Measurements from ENCODE around the gene PDHX.

PDHX gene

DNA sequence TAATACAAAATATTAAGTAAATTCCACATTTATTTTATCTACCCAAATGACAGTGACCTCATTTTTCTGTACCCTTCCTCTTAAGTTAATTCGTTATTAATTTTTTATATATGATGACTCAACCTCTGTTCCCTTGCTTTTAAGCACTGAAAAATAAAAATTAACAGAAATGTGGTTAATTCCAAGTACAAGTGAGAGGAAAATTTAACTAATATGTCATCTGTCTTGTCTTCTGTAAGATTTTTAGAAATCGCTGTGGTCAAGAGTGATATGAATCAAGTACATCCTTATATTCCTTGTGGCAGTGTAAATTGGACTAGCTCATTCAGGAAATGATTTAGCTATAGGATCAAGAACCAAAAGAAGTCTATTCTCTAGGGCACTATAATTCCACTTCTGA lies 74.5 kb downstream of the PDHX start:
- DNase-seq (ENCODE audit: low read depth) = no peak

DNA sequence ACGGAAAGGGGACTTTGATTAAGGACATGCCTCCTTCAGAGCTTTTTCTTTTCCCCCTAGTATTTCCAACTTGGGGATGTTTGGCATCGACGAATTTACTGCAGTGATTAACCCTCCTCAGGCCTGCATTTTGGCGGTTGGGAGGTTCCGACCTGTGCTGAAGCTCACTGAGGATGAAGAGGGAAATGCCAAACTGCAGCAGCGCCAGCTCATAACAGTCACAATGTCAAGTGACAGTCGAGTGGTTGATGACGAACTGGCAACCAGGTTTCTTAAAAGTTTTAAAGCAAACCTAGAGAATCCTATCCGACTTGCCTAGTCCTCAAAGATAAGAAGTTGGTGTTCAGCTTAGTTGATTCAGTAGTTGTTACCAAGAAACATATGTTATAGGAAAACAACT lies 78.4 kb downstream of the PDHX start:
- no peak for DNase-seq (ENCODE audit: low read depth)

DNA sequence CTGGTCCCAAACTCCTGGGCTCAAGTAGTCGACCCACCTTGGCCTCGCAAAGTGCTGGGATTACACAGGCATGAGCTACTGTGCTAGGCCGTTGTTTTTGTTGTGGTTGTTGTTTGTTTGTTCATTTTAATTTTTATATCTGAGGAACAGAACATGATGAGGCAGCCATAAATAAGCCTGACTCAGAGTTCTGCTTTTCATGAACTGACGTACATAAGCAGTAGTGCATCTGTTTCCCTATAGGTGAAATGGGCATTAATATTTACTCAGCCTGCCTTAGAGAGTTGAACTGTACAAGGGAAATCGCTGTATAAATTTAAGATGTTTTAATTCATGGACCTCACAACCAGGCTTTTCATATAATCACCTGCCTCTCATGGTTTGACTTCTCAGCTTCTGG lies 80.5 kb downstream of the PDHX start:
- no peak for DNase-seq (ENCODE audit: low read depth)

DNA sequence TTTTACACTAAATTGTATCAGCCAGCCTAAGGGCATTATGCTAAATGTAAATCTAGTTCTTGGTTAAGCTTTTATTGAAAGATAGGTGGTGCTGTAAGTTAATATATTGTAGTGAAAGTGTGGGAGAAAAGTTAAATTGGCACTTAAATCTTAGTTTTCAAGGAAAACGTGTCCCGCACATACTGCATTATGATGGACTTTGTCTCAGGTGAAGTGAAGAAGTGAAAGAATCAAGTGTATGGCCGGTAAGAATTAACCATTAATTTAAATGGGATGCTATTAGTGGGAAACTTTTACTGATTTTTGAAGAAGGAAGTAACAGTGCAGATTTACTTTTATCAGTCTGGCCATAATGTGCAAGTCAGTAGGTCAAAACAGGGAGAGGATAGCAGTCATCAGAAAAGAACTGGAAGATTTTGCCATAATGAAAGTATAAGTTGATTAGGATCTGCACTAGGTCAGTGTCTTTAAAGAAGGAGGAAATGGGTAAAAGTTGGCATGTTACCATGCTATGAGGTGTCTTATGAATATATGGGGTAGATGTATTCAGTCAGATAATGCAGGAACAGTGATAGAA lies 81.6 kb downstream of the PDHX start:
- no peak for DNase-seq (ENCODE audit: low read depth)

DNA sequence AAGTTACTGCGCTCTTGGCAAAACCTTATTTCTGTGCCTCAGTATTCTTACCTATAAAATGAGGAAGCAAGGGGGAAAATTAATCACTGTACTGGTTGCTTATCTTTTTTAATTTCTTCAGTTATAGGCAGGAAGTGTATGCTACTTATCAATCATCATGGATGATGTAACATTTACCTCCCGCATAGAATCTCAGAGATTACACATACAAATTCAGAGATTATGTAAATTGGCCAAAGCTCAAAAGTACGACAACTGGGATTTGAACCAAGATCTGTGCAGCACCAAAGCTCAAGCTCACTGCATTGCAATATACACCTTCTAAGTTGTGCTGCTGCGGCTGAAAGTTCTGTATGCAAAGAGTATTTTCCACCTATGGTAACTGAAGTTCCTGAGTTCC lies 83.0 kb downstream of the PDHX start:
- no peak for DNase-seq (ENCODE audit: low read depth)

DNA sequence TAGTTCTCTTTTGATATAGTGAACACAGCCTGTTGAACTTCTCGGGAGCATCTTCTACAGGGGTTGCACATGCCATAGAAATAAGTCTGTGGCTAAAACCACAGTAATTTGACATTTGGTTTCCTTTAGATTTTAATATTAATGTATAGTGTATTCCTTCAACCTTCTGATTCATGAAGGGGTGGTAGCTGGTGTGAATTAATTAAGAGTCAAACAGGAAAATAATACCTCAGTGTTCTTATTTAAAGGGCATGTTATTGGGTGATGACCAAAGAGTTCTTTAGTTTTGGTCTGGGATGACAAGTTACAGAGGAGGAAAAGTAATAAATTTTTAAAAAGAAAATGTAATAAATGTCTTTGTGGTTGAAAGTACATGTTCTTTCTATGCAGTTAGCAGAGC lies 86.8 kb downstream of the PDHX start:
- no peak for DNase-seq (ENCODE audit: low read depth)

DNA sequence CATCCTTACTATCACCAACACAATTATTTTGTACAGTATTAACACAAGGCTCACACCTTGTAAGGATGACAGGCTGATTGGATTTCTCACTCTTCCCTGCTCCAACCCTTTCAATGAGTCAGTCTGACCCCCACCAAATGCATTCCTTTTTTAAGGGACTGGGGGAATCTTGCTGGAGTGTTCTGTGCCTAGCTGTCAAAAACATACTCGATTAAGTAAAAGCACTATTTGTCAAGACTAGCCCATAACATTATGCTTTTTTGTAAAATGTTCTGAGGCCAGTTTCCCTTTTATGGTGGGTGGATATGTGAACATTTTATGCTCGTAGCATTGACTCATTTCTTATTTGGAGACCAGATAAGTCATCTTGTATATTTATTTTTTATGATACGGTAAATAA lies 87.2 kb downstream of the PDHX start:
- no peak for DNase-seq (ENCODE audit: low read depth)

DNA sequence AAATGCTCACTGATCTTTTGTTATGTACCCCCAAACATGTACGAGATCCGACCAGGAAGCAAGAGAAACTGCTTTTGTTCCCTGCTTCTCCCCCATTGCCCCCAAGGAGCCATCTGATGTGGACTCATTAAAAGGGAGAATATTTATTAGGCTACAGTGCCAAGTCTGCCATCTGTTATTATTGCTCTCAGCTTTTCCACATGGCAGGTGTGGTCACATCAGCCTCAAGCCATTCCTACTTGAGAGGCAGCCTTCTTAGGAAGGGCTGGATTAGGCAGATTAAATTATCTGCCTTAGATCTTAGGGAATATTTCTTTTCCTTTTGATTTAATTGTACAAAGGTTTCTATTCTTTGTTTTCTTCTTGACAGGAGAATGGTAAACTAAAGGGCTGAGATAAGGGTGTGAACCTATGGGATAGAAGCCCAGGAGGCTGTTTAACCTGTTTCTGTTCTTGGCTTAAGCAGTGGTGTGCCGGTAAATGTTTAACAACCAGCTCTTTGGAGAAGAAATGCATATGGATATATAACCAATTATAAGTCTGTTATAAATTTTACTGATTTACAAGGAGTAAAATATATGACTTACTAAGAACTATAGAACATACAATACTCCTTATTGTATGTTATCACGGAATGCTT lies 88.8 kb downstream of the PDHX start:
- DNase-seq (ENCODE audit: low read depth) = no peak

DNA sequence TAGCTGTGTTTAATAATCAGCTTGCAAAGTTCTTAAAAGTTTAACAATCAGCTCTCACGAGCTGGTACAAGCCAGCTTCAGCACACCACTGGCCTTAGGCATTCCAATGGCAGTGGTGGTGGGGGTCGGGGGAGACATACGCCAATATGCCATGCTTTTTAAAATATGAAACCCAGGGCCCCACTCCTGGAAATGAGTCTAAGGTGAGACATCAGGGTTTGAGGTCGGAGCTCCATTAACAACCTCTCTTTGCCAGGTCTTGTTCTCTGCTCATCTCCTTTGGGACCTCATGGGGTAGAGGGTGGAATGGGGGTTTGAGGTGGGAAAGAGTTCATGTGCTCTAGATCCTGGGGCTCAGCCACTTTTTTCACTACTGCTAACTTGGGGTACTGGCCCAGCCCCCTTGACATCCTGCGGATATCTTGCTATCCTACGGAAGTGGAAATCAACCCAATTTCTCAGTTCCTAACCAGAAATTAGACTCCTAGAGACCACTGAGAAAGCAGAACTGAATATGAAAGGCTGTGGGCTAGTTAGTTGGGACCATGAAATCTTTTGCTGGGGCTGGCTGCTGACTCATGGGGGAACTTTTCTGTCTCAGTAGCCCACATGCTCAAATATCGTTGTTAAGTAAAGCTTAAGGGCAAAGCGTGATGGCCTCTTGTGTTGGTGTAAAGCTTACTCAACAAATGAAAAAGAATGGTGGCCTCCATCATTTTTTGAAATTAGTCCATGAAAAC lies 90.1 kb downstream of the PDHX start:
- no peak for DNase-seq (ENCODE audit: low read depth)

DNA sequence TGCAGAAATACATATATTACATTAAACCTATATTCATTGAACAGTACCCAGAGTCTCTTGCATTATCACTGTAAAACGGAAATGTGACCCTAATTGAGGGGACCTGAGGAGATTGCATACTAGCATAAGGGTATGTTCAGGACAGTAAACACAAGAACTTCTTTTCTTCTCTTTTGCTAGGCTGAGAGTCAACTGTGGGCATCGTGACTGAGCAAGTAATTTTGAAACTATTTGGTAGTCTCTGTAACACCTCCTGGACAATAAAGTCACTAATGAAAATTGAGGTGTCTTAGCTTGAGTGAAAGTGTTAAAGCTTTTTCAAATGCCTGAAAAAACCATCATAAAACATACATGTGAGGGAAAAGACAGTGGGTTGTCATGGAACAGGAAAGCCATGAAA lies 90.9 kb downstream of the PDHX start:
- no peak for DNase-seq (ENCODE audit: low read depth)

DNA sequence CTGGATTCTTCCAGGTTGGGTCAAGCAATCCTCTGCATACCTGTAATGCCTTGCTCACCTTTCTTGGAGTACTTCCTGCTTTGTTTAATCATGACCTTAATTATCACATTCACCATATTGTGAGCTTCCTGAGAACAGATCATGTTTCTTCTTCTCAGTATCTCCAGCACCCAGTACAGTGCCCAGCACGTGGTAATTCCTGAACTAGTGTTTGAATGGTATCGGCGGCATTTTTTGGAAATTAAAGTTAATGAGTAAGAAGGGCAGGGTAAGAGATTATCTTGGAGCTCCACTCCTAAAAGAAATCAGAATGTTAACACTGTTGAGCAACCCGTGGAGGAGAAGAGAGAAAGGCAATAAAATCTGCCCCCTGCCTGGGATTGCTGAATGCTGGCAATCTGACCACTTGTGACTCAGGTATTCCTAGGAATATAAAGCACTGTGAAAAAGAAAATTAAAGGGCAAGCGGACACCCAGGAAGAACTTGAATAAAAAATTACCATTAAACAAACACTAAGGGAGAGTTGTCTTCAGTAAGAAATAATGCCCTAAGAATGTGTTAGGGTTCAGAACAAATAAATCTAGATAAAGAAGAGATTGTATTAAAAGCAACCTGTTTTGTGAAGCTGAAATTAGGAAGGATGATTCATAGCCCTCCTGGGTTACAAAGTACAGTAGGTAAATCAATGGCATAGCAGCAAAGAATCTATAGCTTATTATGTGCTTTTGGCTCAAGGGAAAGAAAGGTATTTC lies 92.9 kb downstream of the PDHX start:
- no peak for DNase-seq (ENCODE audit: low read depth)

DNA sequence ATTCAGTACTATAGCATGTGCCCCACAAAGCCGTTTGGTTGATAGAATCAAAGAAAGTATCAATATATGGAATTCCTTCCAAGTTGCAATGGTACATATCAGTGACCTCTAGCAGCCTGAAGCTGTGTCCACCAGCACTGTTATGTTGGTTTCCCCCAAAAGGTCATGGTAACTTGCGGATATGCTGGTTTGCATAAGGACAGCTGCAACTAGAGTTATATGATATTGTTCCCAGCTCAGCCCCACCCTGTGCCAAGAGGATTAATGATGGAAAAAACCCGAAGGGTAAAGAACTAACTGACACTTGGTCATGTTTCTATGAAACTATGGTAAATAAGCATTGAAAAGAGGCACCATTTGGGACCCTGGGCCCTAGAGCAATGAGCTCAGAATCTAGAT lies 93.5 kb downstream of the PDHX start:
- no peak for DNase-seq (ENCODE audit: low read depth)

DNA sequence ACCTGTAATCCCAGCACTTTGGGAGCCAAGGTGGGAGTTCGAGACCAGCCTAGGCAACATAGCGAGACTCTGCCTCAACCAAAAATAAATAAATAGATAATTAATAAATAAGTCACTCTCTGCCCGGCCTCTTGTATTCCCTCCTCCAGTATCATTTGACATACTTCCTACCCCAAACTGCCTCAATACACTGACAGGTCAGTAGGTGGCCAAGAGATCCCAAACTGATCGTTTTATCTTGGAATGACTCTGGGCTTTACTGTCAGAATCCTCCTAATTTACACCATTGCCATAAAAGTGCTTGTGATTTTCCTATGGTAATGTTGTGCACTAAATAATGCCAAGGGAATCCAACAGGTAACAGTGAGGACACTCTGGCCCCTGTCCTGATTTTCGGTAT lies 94.2 kb downstream of the PDHX start:
- DNase-seq (ENCODE audit: low read depth) = no peak

DNA sequence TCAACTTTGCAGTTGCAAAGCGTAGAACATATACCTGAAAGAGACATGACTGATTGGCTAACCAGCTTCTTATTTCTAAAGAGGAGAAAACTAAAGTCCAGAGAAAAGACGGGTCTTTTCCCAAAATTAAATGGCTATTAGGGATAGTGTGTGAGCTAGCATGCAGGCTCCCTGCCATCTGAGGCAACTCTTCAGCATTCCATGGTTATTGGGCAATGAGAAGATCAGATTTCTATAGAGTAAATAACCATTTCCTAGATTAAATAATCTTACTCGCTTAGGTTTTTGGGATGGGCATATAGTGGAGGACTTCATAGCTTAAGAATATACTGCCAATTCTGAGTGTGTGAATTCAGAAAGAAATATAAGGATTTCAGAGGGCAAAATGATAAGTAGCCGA lies 95.0 kb downstream of the PDHX start:
- DNase-seq (ENCODE audit: low read depth) = no peak

DNA sequence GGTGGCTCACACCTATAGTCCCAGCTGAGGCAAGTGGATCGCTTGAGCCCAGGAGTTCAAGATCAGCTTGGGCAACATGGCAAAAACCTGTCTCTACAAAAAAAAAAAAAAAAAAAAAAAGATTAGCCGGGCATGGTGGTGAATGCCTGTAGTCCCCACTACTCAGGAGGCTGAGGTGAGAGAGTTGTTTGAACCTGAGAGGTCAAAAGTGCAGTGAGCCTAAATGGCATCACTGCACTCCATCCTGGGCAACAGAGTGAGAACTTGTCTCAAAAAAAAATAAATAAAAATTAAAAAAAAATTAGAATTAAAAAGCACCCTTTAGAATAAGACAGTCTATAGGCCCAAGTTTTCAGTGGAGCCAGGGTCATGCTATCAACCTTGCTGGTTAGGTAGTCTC lies 95.5 kb downstream of the PDHX start:
- no peak for DNase-seq (ENCODE audit: low read depth)

DNA sequence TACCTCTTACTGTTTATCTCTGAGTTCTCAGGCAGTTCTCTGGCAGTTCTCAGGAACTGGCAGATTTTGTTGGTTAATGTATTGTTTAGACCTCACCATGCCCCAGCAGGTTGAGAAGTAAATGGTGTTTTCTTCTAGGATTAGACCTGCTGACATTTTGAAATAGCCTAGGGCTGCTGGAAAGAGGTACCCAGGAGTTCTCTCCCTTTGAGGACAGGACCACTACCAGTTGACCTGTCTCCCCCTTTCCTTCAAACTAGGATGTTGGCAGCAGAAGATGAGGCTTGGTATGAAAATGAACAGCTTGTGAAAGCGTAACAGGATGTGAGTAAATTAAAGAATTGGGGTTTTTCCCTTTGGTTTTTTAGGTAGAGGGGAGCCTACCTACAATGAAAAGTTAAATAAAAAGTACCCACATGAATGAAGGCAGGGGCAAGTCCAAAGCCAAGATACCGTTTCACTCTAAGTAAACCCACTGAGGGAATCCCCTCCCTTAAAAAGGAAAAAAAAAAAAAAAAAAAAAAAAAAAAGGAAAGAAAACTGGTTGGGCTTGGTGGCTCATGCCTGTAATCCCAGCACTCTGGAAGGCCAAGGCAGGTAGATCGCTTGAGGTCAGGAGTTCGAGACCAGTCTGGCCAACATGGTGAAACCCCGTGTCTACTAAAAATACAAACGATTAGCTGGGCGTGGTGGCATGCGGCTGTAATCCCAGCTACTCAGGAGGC lies 96.2 kb downstream of the PDHX start:
- no peak for DNase-seq (ENCODE audit: low read depth)

DNA sequence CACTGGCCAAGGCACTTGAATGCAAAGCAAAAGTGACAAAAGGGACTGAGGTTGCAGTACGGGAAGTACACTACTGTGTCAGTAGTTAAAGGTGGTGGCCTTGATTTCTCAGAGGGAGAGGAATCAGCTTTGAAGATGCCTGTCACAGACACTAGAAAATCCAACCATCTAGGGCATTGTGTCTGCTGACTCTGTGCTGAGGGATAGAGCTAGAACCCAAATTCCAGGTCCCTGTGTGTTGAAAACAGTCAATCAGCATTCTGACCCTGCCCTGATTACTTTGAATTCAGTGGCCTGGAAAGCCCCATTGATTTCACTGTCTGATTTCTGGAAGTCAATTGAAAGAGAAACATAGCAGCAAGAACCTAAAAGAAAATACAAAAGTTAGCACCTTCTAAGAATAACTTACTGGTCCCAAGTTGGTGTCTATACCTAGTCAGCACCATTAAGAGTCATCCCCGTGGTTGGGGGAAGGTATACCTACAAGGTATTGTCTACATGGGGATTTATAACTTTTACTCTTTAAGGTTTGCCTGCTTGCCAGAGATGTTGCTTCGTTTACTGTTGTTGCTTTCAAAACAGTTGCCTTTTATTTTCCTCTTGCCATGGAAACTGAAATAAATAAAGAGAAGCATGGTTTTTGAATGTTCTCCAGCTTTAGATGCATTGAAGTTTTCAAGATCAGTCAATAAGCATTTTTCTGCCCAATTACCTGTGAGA lies 97.3 kb downstream of the PDHX start:
- DNase-seq (ENCODE audit: low read depth) = no peak

DNA sequence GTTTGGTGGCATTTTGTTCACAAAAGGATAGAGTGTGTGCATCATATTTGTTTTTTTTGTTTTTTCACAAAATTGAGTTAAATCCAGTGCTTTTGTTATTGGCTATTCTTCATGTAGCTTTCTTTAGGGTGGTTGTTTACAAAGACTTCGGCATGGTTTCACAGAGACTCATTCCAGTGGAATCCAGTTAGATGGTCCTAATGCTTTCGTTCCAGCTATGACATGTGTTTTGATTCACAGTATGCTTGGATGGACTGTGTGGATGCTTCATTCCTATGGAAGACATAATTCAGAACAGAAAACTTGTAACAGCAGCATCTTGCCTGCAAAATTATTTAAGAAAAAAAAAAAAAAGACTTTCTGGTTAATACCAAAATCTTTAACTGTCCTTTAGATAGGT lies 97.9 kb downstream of the PDHX start:
- DNase-seq (ENCODE audit: low read depth) = no peak

DNA sequence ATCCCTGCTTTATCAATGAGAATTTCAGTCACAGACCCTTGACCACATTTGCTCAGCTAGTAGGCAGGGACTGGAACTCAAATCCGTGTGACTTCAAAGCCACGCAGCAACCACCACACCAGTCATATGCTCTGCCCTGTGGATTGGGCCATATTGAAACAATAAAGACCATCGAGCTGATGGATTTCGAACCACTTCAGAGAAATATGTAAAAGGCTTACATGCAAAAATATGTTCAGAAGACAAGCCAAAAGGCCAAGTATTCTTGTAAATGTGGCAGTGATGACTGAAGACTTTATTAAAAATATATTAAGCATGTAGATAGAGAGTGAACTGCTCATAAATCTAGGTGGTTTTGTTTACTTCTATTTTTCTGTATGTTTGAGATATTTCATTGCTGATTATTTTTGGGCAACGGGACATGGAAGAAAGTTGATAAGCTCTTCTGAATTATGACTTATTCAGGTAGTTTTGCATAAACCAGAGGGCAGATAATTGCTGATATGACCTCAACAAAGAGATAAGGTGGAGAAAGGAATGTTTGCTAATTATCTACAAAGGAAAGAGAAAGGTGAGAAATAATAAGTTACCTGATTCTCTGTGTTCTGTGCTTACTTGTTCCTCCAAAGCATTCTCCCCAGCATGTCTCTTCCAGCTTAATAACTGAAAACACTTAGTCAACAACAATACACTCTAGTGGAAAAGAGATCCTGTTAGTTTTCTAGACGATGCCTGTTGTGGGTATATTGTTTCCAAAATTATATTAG lies 99.4 kb downstream of the PDHX start:
- no peak for DNase-seq (ENCODE audit: low read depth)

DNA sequence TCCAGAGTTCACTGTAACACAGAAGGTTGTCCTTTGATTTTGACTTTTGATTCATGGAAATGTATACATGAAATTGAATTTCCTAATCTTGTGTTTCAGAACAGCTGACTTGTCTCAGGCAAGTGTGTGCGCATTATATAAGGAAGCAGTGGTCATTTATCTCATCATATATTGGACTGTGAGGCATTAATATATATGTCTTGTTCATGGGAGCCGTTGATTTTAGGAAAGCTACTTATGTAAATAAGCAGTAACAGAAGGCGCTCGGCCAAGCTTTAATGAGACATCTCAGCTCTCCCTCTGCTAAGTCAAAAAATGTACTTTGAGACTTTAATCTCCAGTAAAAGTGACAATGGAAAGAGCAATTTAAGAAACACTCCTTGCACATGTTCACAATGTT lies 100.5 kb downstream of the PDHX start:
- DNase-seq (ENCODE audit: low read depth) = no peak
